Pancreas (tissue), 10 donors: ENCODE data around the gene GPR108. TPM values are rescaled to one million over a fixed set of nuclear protein-coding genes. Genes with fewer than 3 reads are reported as not detected.

ENCODE experiments used
- ATAC-seq, 4 donors: fragments of 200-7000 bp; cut with Tn5 transposase; one replicate each; pipeline versions ENCODE4 v1.8.0 to v1.9.1; 2020; ENCODE audit warnings: mild to moderate bottlenecking in 4 of 4, moderate library complexity in 4 of 4
- DNase-seq, 6 donors: peaks; one replicate each; pipeline ENCODE4 v3.0.0-alpha.2; 2020
- FAIRE-seq: peaks from 2 replicates; lab custom pipeline; 2012; peaks lifted over from hg19 to GRCh38; lab: Jason Lieb, UNC
- H3K27ac ChIP-seq, 4 donors: fragments of 200-600 bp; sonication (generic); 1 replicate in 3 of 4; 2 replicates in 1 of 4; pipeline versions ENCODE4 v1.5.0 to v1.8.0; 2020
- H3K27me3 ChIP-seq, 4 donors: fragments of 200-600 bp; one replicate each; pipeline ENCODE4 v1.8.0; 2021
- H3K36me3 ChIP-seq, 3 donors: fragments of 200-600 bp; sonication (generic) in 1 of 3; one replicate each; pipeline versions ENCODE4 v1.5.0 to v1.8.0; 2020 to 2021
- H3K4me1 ChIP-seq, 3 donors: fragments of 200-600 bp; one replicate each; pipeline ENCODE4 v1.8.0; 2021
- H3K4me3 ChIP-seq, 4 donors: fragments of 200-600 bp; sonication (generic) in 2 of 4; one replicate each; pipeline versions ENCODE4 v1.5.0 to v1.8.0; 2020 to 2021
- H3K9me3 ChIP-seq, 4 donors: fragments of 200-600 bp; one replicate each; pipeline ENCODE4 v1.8.0; 2021
- WGBS, 2 donors: extraction: QIAGEN DNeasy Blood & Tissue Kit; methylation state at CpG; one replicate each; pipeline ENCODE4 v1.1.7; 2013; 5-methylcytosine and 5-hydroxymethylcytosine counted together
- intact Hi-C, 3 donors: fragments of 100-400 bp; cut with DNase I; formaldehyde crosslinking; loops; one replicate each; pipeline versions ENCODE4 v1.11.1 to v1.14.2; 2022
- polyA plus RNA-seq, 2 donors: library from polyadenylated mRNA; stranded (reverse); fragments of 200-250 nt; gene quantifications; one replicate each; pipeline ENCODE4 v1.2.3, GENCODE V29; 2013
- total RNA-seq, 6 donors: library from RNA; stranded (reverse); fragmentation: NEBNext Ultra II Directional in 4 of 6; extraction: Animal tissue kit (Norgen Biotek cat#: 25700) in 4 of 6; gene quantifications; one replicate each; pipeline versions ENCODE4 v1.2.1 to v1.2.4, GENCODE V29; 2021 to 2023
- TF ChIP-seq, protein P1 (sequence below), 4 donors: fragments of 200-600 bp; sonication (generic) in 3 of 4; IDR thresholded peaks; one replicate each; pipeline versions ENCODE4 v1.5.0 to v1.8.0; 2021; ENCODE audit warnings: antibody characterized with exemption in 4 of 4
- donor health status: healthy with polysubstance abuse.
- donor health status: DM: no; HTN: no; CAD: no; lungs with moderate emphysema.
- donor health status: DM: no; HTN: no; CAD: no.
- donor health status: control.
- donor health status: control.
- donor health status: Bipolar disorder and iron deficiency.
- donor health status: DM: yes; HTN: yes; CAD: no.
- donor health status: DM: no; HTN: no; CAD: no.
- donor health status: DM: no; HTN: no; CAD: no.
- donor health status: DM: yes; HTN: yes; CAD: no.

Gene GPR108
- total and polyA plus RNA-seq, 8 donors: 46.1 to 154 (median 54.0) TPM

GRCh38 chr19:6718741-6719539, 18.4 kb downstream of the GPR108 start:
- H3K4me1 ChIP-seq: peaks cover 7 to 33% (median 19%) of the 10 kb centered on the region in 3 donors
- TF ChIP-seq, protein P1, sequence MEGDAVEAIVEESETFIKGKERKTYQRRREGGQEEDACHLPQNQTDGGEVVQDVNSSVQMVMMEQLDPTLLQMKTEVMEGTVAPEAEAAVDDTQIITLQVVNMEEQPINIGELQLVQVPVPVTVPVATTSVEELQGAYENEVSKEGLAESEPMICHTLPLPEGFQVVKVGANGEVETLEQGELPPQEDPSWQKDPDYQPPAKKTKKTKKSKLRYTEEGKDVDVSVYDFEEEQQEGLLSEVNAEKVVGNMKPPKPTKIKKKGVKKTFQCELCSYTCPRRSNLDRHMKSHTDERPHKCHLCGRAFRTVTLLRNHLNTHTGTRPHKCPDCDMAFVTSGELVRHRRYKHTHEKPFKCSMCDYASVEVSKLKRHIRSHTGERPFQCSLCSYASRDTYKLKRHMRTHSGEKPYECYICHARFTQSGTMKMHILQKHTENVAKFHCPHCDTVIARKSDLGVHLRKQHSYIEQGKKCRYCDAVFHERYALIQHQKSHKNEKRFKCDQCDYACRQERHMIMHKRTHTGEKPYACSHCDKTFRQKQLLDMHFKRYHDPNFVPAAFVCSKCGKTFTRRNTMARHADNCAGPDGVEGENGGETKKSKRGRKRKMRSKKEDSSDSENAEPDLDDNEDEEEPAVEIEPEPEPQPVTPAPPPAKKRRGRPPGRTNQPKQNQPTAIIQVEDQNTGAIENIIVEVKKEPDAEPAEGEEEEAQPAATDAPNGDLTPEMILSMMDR (IDR thresholded peaks at IDR 0.05): no peak
- ATAC-seq (peak in 3 of 4 donors; percentile 32 to 46 (median 40)), FAIRE-seq (no peak), DNase-seq (peak in 1 of 6 donors; percentile 81)
- peak overlapping the region in 3 of 4 donors; percentile 1 to 52 (median 40) for H3K4me3 ChIP-seq
- intact Hi-C loops: no loop called here
- no peaks in the 10 kb centered on the region for H3K36me3 ChIP-seq
- H3K9me3 ChIP-seq: no peaks in the 10 kb centered on the region
- H3K27ac ChIP-seq: peak overlapping the region in 1 of 4 donors; percentile 86
- H3K27me3 ChIP-seq: no peaks in the 10 kb centered on the region
- WGBS, 2 donors: 62 to 68% methylated on average over 21 of the region's 21 CpGs

DNA sequence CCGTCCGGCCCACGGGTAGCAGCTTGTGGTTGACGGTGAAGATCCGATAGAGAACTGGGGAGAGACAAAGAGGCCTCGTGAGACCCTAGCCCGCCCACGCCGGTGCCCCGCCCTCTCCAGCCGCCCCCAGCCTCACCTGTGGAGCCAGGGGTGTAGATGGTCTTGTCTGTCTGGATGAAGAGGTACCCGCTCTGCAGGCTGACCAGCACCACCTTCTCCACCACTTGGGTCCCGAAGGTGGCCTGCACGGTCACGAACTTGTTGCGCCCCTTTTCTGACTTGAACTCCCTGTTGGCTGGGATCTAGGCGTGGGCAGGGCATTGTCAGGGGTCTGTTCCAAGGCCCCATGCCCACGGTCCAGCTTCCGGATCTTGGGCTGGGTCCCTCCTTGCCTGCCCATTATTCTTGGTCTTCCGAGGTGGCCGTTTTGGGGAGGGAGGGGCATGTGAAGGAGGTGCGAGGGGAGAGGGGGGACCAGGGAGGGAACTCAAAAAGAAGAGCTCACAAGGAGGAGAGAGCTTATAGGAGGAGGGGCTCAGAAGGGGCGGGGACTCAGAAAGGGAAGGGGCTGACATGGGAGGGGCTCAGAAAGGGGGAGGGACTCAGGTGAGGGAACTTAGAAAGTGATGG, 19.2 kb downstream of the GPR108 start:
- WGBS, 2 donors: 66 to 73% methylated on average over 22 to 23 of the region's 23 CpGs
- Histone ChIP-seq H3K9me3 (no peaks in the 10 kb centered on the region), H3K4me1 (peaks cover 7 to 26% (median 12%) of the 10 kb centered on the region in 3 donors), H3K4me3 (peak overlapping the region in 1 of 4 donors; percentile 17), H3K36me3 (no peaks in the 10 kb centered on the region), H3K27ac (no peak overlapping the region), H3K27me3 (no peaks in the 10 kb centered on the region)
- ATAC-seq (no peak), DNase-seq (peak in 1 of 6 donors; percentile 30), FAIRE-seq (no peak)
- TF ChIP-seq, protein P1 (IDR thresholded peaks at IDR 0.05): no peak
- intact Hi-C loops: no loop called here

DNA sequence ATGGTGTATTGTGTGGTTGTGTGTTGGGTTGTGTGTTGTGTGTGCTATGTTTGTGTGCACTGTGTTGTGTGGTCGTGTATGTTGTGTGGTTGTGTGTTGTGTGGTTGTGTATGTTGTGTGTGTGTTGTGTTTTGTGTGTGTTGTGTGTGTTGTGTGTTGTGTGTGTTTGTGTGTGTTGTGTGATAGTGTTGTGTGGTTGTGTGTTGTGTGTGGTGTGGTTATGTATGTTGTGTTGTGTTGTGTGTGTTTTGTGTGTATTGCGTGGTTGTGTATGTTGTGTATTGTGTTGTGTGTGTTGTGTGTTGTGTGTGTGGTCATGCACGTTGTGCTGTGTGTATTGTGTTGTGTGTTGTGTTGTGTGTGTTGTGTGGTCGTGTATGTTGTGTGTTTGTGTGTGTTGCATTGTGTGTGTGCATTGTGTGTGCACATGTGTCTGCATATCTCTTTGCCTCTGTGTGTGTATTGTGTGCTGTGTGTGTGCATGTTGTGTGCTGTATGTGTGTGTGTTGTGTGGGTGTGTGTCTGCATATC, 19.9 kb downstream of the GPR108 start:
- Histone ChIP-seq H3K4me3 (no peak overlapping the region), H3K27me3 (no peaks in the 10 kb centered on the region), H3K36me3 (peaks cover 0 to 3% (median 0%) of the 10 kb centered on the region in 3 donors), H3K27ac (no peak overlapping the region), H3K9me3 (no peaks in the 10 kb centered on the region), H3K4me1 (peaks cover under 1 to 18% (median 5%) of the 10 kb centered on the region in 3 donors)
- DNase-seq (no peak), FAIRE-seq (no peak), ATAC-seq (no peak)
- TF ChIP-seq, protein P1 (IDR thresholded peaks at IDR 0.05): no peak
- intact Hi-C loops: no loop called here
- WGBS, 2 donors: 53 to 71% methylated on average over 4 of the region's 4 CpGs

DNA sequence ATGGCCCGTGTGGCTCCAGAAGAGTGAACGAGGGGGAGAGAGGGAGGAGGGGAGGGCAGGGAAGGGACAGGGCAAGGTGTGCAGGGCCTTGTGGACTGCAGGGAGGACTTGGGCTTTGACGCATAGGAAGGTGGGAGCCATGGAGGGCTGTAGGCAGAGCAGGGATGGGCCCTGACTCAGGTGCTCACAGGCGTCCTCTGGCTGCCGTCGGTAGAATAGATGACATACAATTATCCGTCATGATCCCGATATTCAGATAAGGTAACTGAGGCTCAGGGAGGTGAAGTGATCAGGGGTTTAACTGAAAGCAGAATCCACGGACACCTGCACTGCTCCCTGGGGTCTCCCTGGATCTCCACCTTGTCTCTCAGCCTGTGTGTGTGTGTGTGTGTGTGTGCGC, 20.3 kb downstream of the GPR108 start:
- Histone ChIP-seq H3K27me3 (no peaks in the 10 kb centered on the region), H3K27ac (no peak overlapping the region), H3K4me3 (no peak overlapping the region), H3K36me3 (peaks cover 0 to 3% (median 0%) of the 10 kb centered on the region in 3 donors), H3K9me3 (no peaks in the 10 kb centered on the region), H3K4me1 (peaks cover 0 to 14% (median under 1%) of the 10 kb centered on the region in 3 donors)
- DNase-seq (no peak), ATAC-seq (no peak), FAIRE-seq (no peak)
- WGBS, 2 donors: 73 to 80% methylated on average over 10 of the region's 10 CpGs
- TF ChIP-seq, protein P1 (IDR thresholded peaks at IDR 0.05): no peak
- intact Hi-C loops: no loop called here
